ENCODE measurements around the gene AOAH. TPM values are rescaled to one million over a fixed set of nuclear protein-coding genes. Genes with fewer than 3 reads are reported as not detected.
"Not testable (repeated sequence)": the region's sequence is repeated elsewhere in the genome, so short reads cannot be mapped to it uniquely, and the experiment has no call there.

The AOAH gene
- total RNA-seq, 2 donors from 2014 or later = 0.70 to 1.6 TPM

- Histone ChIP-seq H3K4me1 (ENCODE audit: control insufficient read depth, insufficient read depth, low read length) (no peaks in the 10 kb centered on the region), H3K27ac (ENCODE audit: low read depth, low read length) (no peak overlapping the region), H3K9me3 (ENCODE audit: control insufficient read depth, low read length) (no peaks in the 10 kb centered on the region), H3K4me3 (ENCODE audit: low read length) (no peak overlapping the region), H3K9ac (ENCODE audit: extremely low read depth, low read length, poor library complexity, severe bottlenecking) (no peak overlapping the region), H3K36me3 (ENCODE audit: control insufficient read depth, insufficient read depth, low read length) (no peaks in the 10 kb centered on the region), H3K27me3 (ENCODE audit: control insufficient read depth, insufficient read depth, low read length, poor library complexity, severe bottlenecking) (no peaks in the 10 kb centered on the region)
- H3K4me3 Mint-ChIP-seq = no peak overlapping the region
- no peaks in the 10 kb centered on the region for H3K9me3 Mint-ChIP-seq
- no peaks in the 10 kb centered on the region for H3K36me3 Mint-ChIP-seq (ENCODE audit: low read depth)
- no peak for TF ChIP-seq CTCF (conservative IDR thresholded peaks at IDR 0.05)
- WGBS, 2 experiments (ENCODE audit: insufficient coverage in 1 of 2, insufficient read length in 1 of 2) = 79 to 100% methylated on average over 1 to 7 of the region's 7 CpGs
- no peak for DNase-seq
- no peaks in the 10 kb centered on the region for H3K27me3 Mint-ChIP-seq (ENCODE audit: insufficient read depth)
- H3K27ac Mint-ChIP-seq = no peak overlapping the region
- H3K4me1 Mint-ChIP-seq = peaks cover 13% of the 10 kb centered on the region
Measured at GRCh38 chr7:36650766-36651312, 73.5 kb downstream of the AOAH start.

- 88 to 93% methylated on average over 4 of the region's 4 CpGs for WGBS, 2 experiments (ENCODE audit: insufficient coverage in 1 of 2, insufficient read length in 1 of 2)
- no peaks in the 10 kb centered on the region for H3K9me3 Mint-ChIP-seq
- no peak overlapping the region for H3K27ac ChIP-seq (ENCODE audit: low read depth, low read length)
- no peak for DNase-seq
- peaks cover 1% of the 10 kb centered on the region for H3K4me1 ChIP-seq (ENCODE audit: control insufficient read depth, insufficient read depth, low read length)
- no peak for TF ChIP-seq CTCF (conservative IDR thresholded peaks at IDR 0.05)
- no peak overlapping the region for H3K27ac Mint-ChIP-seq
- no peaks in the 10 kb centered on the region for H3K36me3 ChIP-seq (ENCODE audit: control insufficient read depth, insufficient read depth, low read length)
- H3K9ac ChIP-seq (ENCODE audit: extremely low read depth, low read length, poor library complexity, severe bottlenecking) = no peak overlapping the region
- H3K27me3 ChIP-seq (ENCODE audit: control insufficient read depth, insufficient read depth, low read length, poor library complexity, severe bottlenecking) = no peaks in the 10 kb centered on the region
- no peaks in the 10 kb centered on the region for H3K9me3 ChIP-seq (ENCODE audit: control insufficient read depth, low read length)
- H3K36me3 Mint-ChIP-seq (ENCODE audit: low read depth) = no peaks in the 10 kb centered on the region
- peaks cover 12% of the 10 kb centered on the region for H3K4me1 Mint-ChIP-seq
- H3K4me3 ChIP-seq (ENCODE audit: low read length) = no peak overlapping the region
- H3K4me3 Mint-ChIP-seq = no peak overlapping the region
- H3K27me3 Mint-ChIP-seq (ENCODE audit: insufficient read depth) = no peaks in the 10 kb centered on the region
Measured at GRCh38 chr7:36650320-36650719, 74.0 kb downstream of the AOAH start.

GRCh38 chr7:36649319-36649718, 75.0 kb downstream of the AOAH start:
- not testable (repeated sequence) for H3K27ac Mint-ChIP-seq; H3K9me3 ChIP-seq (ENCODE audit: control insufficient read depth, low read length); H3K9ac ChIP-seq (ENCODE audit: extremely low read depth, low read length, poor library complexity, severe bottlenecking); H3K4me3 ChIP-seq (ENCODE audit: low read length); H3K4me3 Mint-ChIP-seq; H3K27ac ChIP-seq (ENCODE audit: low read depth, low read length); H3K36me3 ChIP-seq (ENCODE audit: control insufficient read depth, insufficient read depth, low read length); H3K36me3 Mint-ChIP-seq (ENCODE audit: low read depth); H3K4me1 ChIP-seq (ENCODE audit: control insufficient read depth, insufficient read depth, low read length); H3K27me3 Mint-ChIP-seq (ENCODE audit: insufficient read depth); DNase-seq; H3K9me3 Mint-ChIP-seq; H3K27me3 ChIP-seq (ENCODE audit: control insufficient read depth, insufficient read depth, low read length, poor library complexity, severe bottlenecking)
- H3K4me1 Mint-ChIP-seq = peaks cover 13% of the 10 kb centered on the region
- WGBS, 2 experiments (ENCODE audit: insufficient coverage in 1 of 2, insufficient read length in 1 of 2) = 93 to 95% methylated on average over 3 to 6 of the region's 6 CpGs

GRCh38 chr7:36648441-36648840, 75.9 kb downstream of the AOAH start:
- no peaks in the 10 kb centered on the region for H3K36me3 Mint-ChIP-seq (ENCODE audit: low read depth)
- Histone ChIP-seq H3K9me3 (ENCODE audit: control insufficient read depth, low read length) (no peaks in the 10 kb centered on the region), H3K4me3 (ENCODE audit: low read length) (no peak overlapping the region), H3K4me1 (ENCODE audit: control insufficient read depth, insufficient read depth, low read length) (peaks cover 6% of the 10 kb centered on the region), H3K9ac (ENCODE audit: extremely low read depth, low read length, poor library complexity, severe bottlenecking) (no peak overlapping the region), H3K27me3 (ENCODE audit: control insufficient read depth, insufficient read depth, low read length, poor library complexity, severe bottlenecking) (no peaks in the 10 kb centered on the region), H3K36me3 (ENCODE audit: control insufficient read depth, insufficient read depth, low read length) (no peaks in the 10 kb centered on the region), H3K27ac (ENCODE audit: low read depth, low read length) (no peak overlapping the region)
- H3K9me3 Mint-ChIP-seq = no peaks in the 10 kb centered on the region
- H3K4me1 Mint-ChIP-seq = peaks cover 5% of the 10 kb centered on the region
- H3K27me3 Mint-ChIP-seq (ENCODE audit: insufficient read depth) = no peaks in the 10 kb centered on the region
- TF ChIP-seq CTCF (conservative IDR thresholded peaks at IDR 0.05) = no peak
- DNase-seq = no peak
- no peak overlapping the region for H3K4me3 Mint-ChIP-seq
- no peak overlapping the region for H3K27ac Mint-ChIP-seq

All from endodermal cell (in vitro differentiated cells).